Hippocampal formation (tissue), 2 donors: ENCODE measurements around the gene IQSEC1.

Experiments
- DNase-seq, 2 donors: peaks; one replicate each; lab custom pipeline; 2025; lab: John Stamatoyannopoulos, UW

The IQSEC1 gene

GRCh38 chr3:13028010-13028821 lies 45.0 kb downstream of the IQSEC1 start:
- no peak for DNase-seq

- no peak for DNase-seq
Observed at GRCh38 chr3:13027154-13027553, 46.1 kb downstream of the IQSEC1 start.

GRCh38 chr3:13026534-13026933 lies 46.7 kb downstream of the IQSEC1 start:
- no peak for DNase-seq

GRCh38 chr3:13025778-13026518 lies 47.3 kb downstream of the IQSEC1 start:
- DNase-seq: no peak

GRCh38 chr3:13025090-13025489 lies 48.1 kb downstream of the IQSEC1 start:
- peak; percentile 29 to 31 for DNase-seq

GRCh38 chr3:13024765-13025065 lies 48.5 kb downstream of the IQSEC1 start:
- DNase-seq: no peak

- no peak for DNase-seq
Observed at GRCh38 chr3:13023971-13024764, 49.1 kb downstream of the IQSEC1 start.

GRCh38 chr3:13023235-13023970 lies 49.8 kb downstream of the IQSEC1 start:
- DNase-seq: no peak

- peak in 1 of 2 donors; percentile 27 for DNase-seq
Observed at GRCh38 chr3:13022348-13023234, 50.6 kb downstream of the IQSEC1 start.

- no peak for DNase-seq
Observed at GRCh38 chr3:13021141-13022114, 51.8 kb downstream of the IQSEC1 start.

GRCh38 chr3:13020159-13020750 lies 53.0 kb downstream of the IQSEC1 start:
- DNase-seq: no peak

- no peak for DNase-seq
Observed at GRCh38 chr3:13019243-13020095, 53.8 kb downstream of the IQSEC1 start.

- DNase-seq: no peak
Observed at GRCh38 chr3:13018561-13019242, 54.5 kb downstream of the IQSEC1 start.

- no peak for DNase-seq
Observed at GRCh38 chr3:13018043-13018451, 55.2 kb downstream of the IQSEC1 start.

- DNase-seq: no peak
Observed at GRCh38 chr3:13017361-13018042, 55.7 kb downstream of the IQSEC1 start.

- no peak for DNase-seq
Observed at GRCh38 chr3:13016721-13017255, 56.4 kb downstream of the IQSEC1 start.
